ENCODE measurements around the gene NR4A2. TPM values are rescaled to one million over a fixed set of nuclear protein-coding genes. Genes with fewer than 3 reads are reported as not detected.
A peak's percentile ranks its signal among the peaks of the same experiment; 100 is the strongest.

NR4A2 gene
- total RNA-seq: 1 to 10 TPM; 3.4 to 9.7 TPM
- long read RNA-seq, partial matches to known transcripts: 1 of 7 reads
- long read RNA-seq, other reads (novel, unspliced or antisense): 5 of 7 reads

DNA sequence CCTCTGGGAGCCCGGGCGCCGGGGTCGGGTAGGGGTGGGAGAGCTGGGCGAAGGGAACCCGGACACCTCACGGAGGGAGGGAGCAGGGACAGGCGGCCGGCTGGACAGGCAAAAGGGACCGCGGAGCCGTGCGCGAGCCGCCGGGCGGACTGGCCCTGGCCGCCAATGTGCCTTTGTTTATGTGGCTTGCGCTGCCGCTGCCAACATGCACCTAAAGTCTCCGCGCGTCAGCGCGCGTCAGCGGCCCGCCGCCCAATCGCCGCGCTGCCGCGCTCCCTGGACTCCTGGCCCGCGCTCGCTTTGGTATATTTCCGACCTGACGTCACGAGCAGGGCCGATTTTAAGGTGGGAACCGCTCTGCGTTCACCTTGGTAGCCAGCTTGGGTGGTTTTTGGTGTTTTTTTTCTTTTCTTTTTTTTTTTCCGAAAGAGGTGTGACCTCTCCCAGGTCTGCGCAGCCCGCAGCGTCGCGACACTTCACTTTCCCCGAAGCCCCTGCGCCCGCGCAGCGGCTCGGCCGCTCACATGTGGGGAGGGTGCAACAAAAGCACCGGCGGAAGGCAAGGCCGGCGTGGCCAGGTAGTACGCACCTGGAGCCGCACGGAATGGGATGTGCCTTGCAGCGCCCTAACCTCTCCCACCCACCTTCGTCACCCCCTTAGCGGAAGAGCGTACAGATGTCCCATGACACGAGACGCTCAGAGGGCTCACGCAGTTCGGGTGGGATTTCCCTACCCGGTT lies at the start of gene NR4A2:
TSS of gene NR4A2 (minus strand) at position 188 of the 740 bp plus-strand sequence. CDS start 2,535 bp downstream, outside the sequence.
- DNase-seq (peak; percentile 92 to 95), ATAC-seq (peak; percentile 78)
- intact Hi-C loops (cut with DNase I, micrococcal nuclease): loop anchor here in 1 of 2 donors (5.0 to 10.0 kb wide), 2 partner anchors 70 to 102 kb away; partner anchors contain the start of gene GPD2

DNA sequence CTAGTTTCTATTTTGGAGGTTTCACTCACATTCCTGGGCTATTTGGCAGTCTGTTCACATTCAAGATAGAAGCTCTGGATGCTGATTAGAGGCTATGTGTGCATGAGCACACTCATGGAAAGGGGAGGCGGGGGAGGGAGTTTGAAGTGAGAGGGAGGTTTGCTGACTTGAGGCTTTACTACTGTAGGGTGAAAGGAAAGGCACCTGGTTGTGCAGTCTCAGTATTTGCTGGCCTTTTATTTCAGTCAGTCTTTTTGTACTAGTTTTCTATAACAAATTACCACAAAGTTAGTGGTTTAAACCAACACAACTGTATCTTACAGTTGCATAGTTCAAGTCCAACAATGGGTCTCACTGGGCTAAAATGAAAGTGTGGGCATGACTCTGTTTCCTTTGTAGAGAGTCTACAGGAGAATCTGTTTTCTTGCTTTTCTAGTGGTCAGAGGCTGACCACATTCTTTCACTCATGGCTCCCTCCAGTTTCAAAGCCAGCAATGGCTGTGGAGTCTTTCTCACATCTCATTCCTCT lies 47.7 kb upstream of the NR4A2 start:
- intact Hi-C loops (cut with DNase I, micrococcal nuclease): no loop called here
- no peak for ATAC-seq
- no peak for DNase-seq

DNA sequence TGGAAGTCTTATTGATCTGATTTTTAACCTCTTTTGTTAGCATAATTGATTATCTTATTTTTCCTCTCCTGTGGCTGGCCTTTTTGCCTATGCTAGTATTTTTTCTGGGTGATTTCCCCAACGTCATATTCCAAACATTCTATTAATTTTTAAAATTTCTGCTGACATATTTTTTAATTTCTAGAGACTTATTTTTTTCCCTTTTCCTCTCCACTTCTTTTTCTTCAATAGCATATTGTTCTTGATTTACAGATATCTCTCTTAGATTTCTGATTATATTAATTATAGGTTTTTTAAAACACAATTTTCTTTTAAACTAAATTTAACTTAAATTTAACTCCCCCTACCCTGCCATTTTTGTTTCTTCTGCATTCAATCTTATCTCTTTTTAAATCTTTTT lies 47.2 kb upstream of the NR4A2 start:
- no peak for DNase-seq
- no peak for ATAC-seq
- intact Hi-C loops (cut with DNase I, micrococcal nuclease): no loop called here

DNA sequence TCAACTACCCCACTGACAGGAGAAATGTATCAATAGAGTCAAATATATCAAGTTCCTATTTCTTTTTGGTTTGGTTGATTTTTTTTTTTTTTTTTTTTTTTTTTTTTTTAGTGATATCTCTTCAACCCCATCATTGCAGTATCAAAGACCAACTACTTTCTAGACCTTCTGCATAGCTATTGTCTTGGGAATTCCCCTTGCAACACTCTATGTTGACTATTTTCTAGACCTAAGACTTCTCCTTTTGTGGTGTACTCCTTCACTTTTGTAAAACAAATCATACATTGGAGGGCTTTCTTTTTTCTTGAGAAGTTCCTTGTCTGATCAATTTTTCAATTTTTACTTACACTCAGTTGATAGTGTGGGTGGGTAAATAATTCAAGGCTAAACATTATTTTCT lies 46.5 kb upstream of the NR4A2 start:
- ATAC-seq (no peak), DNase-seq (no peak)
- intact Hi-C loops (cut with DNase I, micrococcal nuclease): no loop called here

DNA sequence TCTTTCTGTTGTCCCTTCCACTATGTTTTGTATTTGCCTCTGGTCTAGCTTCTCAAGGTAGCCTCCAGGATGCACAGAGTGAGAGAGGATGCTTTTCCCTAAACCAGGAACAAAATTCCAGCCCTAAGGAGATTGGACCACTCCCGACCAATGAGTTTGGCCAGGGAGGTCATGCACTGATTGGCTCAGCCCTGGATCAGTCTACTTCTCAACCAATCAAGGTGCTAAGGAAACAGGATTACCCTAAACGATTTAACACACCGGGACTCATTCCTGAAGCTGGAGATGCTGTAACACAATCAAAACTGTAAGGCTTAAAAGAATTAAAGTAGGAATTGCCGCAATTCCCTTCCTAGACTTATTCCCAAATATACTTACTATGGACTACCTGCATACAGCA lies 34.2 kb upstream of the NR4A2 start:
- ATAC-seq: no peak
- intact Hi-C loops (cut with DNase I, micrococcal nuclease): no loop called here
- DNase-seq: no peak

DNA sequence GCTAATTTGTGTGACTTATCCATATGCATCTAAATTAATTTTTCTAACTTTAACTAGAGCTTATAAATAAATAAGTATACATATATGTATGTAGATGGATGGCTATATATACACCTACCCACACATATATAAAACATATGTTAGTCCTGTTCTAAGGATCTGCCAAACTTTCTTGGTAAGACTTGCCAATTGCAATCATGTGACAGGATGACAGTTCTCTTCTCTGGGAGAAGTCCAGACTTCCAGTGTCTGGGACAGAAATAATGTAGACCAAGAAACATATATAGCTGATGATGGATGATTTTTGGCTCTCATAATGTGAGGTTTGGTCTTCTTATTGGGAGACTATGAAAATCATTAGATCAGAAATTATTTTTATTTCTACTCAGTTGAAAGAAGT lies 30.6 kb upstream of the NR4A2 start:
- DNase-seq (no peak), ATAC-seq (no peak)
- intact Hi-C loops (cut with DNase I, micrococcal nuclease): no loop called here

DNA sequence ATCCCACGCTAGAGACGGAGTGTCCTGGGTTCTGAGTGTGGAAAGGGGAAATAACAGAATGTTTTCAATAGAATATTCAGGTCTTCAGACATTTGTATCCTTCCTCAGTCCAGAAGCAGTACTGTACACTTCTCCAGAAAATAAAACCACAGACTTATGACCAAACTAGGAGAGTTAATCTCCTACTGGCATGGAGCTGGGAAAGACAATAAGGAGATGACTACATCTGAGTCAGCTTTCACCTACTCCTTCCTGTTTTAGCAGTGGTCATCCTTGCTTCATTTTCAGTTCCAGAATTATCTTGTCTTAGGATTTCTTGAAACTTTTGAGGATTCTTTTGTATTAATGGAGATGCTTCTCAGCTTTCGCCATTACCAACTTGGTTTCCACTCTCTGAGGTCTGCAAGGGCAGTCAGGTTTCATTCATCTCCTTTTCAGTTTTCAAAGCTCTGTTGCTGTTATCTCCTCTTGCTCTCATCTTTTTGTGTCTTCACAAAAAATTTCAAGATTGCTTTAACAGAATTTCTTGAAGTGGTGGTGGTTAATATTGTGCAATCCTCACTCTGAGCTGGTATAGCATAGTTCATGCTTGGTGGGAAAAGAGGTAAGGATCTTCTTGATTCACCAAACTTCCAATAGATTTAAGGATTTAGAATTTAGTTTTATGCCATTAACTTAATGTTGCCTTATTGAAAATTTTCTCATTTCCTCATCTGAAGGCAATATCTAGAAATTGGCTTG lies 23.7 kb upstream of the NR4A2 start:
- ATAC-seq: no peak
- intact Hi-C loops (cut with DNase I, micrococcal nuclease): no loop called here
- no peak for DNase-seq

DNA sequence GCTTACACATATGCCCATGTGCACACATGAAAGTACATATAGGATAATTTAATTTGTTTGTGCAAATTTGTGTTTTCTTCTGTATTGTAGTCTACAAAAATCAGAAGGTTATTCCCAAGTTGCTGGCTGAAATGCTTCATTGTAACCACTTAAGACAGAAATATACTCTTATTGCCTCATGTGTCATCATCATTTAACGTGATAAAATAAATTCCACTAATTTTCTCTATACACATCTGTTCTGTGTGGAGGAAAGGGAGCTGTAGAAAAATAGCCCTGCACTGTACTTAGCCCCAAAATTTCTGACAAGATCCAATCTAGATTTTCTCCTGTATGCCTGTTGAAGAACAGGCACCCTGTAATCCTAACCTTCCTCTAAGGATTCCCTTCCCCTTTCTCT lies 20.4 kb upstream of the NR4A2 start:
- intact Hi-C loops (cut with DNase I, micrococcal nuclease): no loop called here
- DNase-seq (no peak), ATAC-seq (no peak)

DNA sequence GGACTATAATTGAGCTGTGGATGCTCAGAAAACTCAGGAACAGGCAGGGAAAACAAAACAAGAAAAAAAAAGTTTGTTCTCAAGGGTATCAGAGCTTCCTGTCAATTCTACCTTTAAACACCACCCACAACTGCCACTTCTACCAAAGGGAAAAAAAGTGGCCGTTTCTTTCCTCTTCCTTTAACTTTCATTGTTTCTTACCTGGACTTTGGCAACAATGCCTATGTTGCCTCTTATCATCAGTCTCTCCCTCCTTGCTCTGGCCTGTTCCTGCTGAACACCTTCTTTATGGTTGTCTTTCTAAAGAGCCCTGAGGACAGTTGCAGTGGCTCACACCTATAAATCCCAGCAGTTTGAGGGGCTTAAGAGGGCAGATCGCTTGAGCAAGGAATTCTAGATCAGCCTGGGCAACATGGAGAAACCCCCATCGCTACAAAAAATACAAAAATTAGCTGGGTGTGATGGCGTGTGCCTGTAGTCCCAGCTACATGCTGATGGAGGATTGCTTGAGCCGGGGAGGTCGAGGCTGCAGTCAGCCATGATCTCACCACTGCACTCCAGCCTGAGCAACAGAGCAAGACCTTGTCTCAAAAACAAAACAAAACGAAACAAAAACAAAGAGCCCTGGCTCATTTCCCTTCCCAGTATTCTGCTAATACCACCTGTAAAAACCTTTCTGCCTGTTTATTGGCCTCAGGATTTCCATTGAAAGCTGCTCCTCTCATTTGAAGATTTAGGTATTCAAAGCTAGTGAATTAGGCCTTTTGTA lies 18.0 kb upstream of the NR4A2 start:
- DNase-seq (no peak), ATAC-seq (peak; percentile 90)
- intact Hi-C loops (cut with DNase I, micrococcal nuclease): no loop called here

DNA sequence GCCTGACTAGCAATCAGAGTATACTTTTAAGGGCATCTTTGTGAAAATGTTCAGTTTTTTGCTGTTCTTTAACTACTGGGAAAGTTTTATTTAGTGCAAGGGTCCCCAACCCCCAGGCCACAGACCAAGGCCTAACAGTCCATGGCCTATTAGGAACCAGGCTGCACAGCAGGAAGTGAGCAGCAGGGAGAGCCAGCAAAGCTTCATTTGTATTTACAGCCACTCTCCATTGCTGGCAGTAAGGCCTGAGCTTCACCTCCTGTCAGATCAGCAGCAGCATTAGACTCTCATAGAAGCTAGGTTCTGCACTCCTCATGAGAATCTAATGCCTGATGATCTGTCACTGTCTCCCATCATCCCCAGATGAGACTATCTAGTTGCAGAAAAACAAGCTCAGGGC lies 17.1 kb upstream of the NR4A2 start:
- intact Hi-C loops (cut with DNase I, micrococcal nuclease): no loop called here
- ATAC-seq (peak; percentile 59), DNase-seq (no peak)

DNA sequence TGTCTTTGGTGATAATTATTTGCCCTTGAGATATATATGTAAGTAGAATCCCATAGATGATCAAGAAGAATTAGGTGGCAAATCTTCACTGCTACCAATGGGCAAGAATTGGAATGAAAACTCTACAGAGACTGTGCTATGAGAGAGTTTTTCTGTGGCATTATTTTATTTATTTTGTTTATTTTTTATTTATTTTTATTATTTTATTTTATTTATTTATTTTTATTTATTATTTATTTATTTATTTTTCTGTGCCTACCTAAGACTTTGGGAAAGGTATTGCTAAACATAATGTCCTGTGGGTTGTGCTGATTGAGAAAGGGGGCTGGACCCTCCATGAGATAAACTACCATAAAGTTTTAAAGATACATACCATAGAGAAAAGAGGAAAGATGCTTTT lies 16.6 kb upstream of the NR4A2 start:
- intact Hi-C loops (cut with DNase I, micrococcal nuclease): no loop called here
- DNase-seq (no peak), ATAC-seq (no peak)

DNA sequence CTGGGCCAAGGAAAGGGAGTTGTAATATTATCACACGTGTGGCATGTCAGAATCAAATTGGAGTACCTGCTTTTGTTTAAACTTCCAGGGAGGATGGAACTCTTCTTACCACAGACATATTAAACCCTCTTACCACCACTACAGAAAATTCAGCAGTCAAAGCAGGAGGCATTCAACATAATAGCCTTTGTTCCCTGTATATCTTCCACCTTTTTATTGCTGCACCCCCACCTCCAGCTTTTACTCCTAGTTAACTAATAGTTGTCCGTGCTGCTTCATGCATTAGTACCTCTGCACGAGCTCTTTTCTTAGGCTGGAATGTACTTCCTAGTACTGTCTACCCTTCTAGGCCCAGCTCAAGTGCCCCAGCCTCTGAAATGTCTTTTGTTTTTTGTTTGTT lies 14.9 kb upstream of the NR4A2 start:
- intact Hi-C loops (cut with DNase I, micrococcal nuclease): no loop called here
- no peak for DNase-seq
- no peak for ATAC-seq

DNA sequence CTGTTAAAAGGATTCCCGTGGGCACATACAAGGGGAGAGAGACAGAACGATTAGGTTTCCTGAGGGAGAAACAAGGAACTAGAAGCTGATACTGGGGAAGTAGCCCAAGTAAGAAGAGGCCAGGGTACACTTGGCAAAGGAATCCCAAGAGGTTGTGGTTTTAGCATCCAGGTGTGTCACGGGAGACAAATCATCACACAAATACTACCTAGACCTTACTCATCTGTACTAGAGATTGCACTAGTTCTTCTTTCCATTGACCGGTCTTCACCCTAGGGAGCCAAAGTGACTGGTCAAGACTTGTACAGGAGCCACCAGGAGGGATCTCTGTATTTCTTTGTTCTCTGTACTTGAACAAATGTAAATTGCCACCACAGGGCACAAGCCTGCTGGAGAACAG lies 14.2 kb upstream of the NR4A2 start:
- no peak for DNase-seq
- intact Hi-C loops (cut with DNase I, micrococcal nuclease): no loop called here
- no peak for ATAC-seq

DNA sequence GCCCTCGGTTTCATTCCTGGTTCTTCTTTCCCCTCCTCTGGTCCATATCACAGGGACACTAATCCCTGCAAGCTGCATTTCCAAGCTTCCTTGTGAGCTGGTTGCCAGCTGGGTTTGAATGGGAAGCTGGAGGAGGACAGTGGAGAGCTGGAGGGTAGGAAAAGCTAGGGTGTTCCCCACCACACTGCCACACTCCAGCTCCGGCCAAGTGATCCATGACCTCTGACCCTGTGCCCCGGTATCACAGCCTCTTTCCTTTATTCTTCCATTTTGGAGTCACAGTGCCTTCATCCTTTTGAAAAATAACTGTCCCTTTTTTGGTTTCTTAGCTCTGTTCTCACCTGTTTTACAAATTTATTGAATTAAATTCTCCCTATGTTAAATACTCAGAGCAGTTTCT lies 13.1 kb upstream of the NR4A2 start:
- DNase-seq (no peak), ATAC-seq (no peak)
- intact Hi-C loops (cut with DNase I, micrococcal nuclease): no loop called here

DNA sequence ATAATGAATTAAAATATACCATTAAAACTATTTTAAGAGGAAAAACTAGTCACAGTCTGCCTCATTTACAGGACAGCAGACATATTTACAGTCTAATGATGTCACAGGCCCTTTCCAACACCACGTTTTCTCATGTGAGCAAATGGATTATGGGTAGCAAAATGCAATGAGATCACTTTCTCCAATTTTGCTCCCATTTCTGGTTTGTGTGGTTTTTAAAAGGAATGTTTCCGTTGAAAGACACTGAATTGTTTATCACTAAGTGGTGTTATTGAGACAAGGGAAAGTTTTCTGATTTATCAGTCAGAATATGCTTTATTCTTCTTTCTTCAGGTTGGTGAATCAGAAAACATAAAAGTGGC lies 11.4 kb upstream of the NR4A2 start:
- DNase-seq (no peak), ATAC-seq (no peak)
- intact Hi-C loops (cut with DNase I, micrococcal nuclease): no loop called here

DNA sequence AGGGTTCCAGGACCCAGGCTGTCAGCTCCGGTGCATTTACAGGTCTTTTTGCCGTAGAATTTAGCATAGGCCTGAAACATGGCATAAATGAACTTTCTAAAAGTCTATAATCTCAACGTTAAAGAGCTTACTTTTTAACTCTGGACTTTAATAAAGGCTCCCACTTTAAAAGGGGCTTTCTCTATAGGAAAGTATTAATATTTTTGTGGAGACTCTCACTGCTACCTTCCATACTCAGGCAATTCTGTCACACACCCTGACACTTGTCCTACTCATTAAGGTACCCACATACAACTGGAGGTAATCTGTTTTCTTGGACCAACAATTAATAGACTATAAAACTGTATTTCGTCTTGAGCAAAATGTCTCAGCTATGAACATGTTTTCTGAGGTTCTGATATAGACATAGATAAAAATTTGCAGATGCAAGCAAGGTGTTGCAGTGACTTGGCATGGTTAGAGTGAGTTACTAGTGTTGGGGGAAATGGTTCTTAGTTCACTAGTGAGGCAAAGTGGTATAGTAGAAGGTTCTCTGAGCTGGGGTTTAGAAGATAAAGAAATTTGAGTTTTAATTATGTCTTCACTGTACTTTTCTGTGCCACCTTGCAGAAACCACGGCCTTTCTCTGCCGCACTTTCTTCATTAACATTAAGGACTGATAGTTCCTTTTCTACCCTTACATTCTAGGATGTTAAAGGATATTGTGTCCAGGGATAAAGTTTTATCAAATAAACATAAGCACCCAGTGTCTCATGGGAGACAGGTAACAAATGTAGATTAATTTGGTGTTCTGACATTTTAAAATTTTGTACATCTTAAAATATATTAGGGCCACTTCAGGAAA lies 10.8 kb upstream of the NR4A2 start:
- ATAC-seq (no peak), DNase-seq (no peak)
- intact Hi-C loops (cut with DNase I, micrococcal nuclease): no loop called here

DNA sequence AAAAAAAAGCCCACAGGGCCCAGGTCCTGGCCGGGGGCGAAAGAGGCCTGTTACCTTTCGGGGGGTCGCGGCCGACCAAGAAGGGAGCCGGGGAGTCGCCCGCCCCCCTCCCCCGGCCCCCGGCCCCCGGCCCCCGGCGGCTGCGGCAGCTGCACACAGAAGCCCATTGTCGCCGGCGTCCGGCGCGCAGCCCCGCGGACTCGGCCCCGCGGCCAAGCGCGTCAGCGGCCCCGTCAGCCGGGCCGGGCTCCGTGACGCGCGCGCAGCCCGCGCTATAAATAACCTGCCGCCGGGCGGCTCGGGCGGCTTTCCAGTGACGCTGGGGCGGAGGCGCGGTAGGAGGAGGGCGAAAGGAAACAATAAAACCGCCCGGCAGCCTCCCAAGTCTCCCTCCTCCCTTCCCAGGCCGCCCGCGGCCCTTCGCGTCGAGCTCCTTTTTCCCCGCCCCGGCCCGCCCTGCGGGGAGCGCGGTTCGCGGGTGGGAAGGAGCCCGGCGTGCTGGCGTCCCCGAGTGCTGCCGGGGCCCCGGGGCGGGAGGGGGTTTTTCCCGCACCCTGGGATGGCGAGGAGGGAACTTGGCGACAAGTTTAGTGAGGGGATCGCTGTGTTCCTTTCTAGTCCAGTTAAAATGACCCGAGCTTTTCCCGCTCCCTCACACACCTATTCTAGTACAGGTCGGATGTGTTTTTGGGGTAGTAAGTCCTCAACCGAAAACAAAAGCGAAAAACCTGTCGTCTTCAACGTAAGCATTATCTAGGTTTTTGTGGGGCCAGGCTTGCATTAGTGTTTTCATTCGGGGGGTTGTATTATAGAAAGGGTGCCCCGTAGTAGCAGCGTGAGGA lies 10.0 kb upstream of the NR4A2 start:
- intact Hi-C loops (cut with DNase I, micrococcal nuclease): no loop called here
- ATAC-seq: peak; percentile 78
- peak; percentile 95 to 96 for DNase-seq

All from left colon (tissue), 2 donors.